Measurements from ENCODE around the gene KIT.

DNA sequence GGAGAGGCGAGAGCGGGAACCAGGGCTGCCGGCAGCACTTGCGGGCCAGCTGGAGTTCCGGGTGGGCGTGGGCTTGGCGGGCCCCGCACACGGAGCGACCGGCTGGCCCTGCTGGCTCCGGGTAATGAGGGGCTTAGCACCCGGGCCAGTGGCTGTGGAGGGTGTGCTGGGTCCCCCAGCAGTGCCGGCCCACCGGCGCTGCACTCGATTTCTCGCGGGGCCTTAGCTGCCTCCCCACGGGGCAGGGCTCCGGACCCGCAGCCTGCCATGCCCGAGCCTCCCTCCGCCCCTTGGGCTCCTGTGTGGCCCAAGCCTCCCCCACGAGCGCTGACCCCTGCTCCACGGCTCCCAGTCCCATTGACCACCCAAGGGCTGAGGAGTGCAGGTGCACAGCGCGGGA is 25.2 kb upstream of the KIT start:
- TF ChIP-seq, protein P1, sequence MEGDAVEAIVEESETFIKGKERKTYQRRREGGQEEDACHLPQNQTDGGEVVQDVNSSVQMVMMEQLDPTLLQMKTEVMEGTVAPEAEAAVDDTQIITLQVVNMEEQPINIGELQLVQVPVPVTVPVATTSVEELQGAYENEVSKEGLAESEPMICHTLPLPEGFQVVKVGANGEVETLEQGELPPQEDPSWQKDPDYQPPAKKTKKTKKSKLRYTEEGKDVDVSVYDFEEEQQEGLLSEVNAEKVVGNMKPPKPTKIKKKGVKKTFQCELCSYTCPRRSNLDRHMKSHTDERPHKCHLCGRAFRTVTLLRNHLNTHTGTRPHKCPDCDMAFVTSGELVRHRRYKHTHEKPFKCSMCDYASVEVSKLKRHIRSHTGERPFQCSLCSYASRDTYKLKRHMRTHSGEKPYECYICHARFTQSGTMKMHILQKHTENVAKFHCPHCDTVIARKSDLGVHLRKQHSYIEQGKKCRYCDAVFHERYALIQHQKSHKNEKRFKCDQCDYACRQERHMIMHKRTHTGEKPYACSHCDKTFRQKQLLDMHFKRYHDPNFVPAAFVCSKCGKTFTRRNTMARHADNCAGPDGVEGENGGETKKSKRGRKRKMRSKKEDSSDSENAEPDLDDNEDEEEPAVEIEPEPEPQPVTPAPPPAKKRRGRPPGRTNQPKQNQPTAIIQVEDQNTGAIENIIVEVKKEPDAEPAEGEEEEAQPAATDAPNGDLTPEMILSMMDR (IDR thresholded peaks at IDR 0.05; ENCODE audit: low read length): no peak
- TF ChIP-seq EZH2 (IDR thresholded peaks at IDR 0.05; ENCODE audit: borderline replicate concordance, low read length): no peak

All from OCI-LY1 (cell line).